Upper lobe of right lung (tissue), 1 donor: ENCODE measurements around the gene STX7. TPM values are rescaled to one million over a fixed set of nuclear protein-coding genes. Genes with fewer than 3 reads are reported as not detected.
A peak's percentile ranks its signal among the peaks of the same experiment; 100 is the strongest.

Experiments
- ATAC-seq: fragments of 200-7000 bp; cut with Tn5 transposase; one replicate; pipeline ENCODE4 v1.9.1; 2020; ENCODE audit warnings: mild to moderate bottlenecking, moderate library complexity
- DNase-seq: peaks from one replicate; pipeline ENCODE4 v3.0.0-alpha.2; 2020
- H3K27ac ChIP-seq: fragments of 200-600 bp; one replicate; pipeline ENCODE4 v1.8.0; 2022
- H3K27me3 ChIP-seq: fragments of 200-600 bp; one replicate; pipeline ENCODE4 v1.8.0; 2022; ENCODE audit warnings: mild to moderate bottlenecking
- H3K36me3 ChIP-seq: fragments of 200-600 bp; one replicate; pipeline ENCODE4 v1.8.0; 2022
- H3K4me1 ChIP-seq: fragments of 200-600 bp; one replicate; pipeline ENCODE4 v1.8.0; 2022
- H3K4me3 ChIP-seq: fragments of 200-600 bp; one replicate; pipeline ENCODE4 v1.8.0; 2022; ENCODE audit warnings: mild to moderate bottlenecking
- H3K9me3 ChIP-seq: fragments of 200-600 bp; one replicate; pipeline ENCODE4 v1.8.0; 2022
- intact Hi-C: fragments of 100-400 bp; cut with DNase I; formaldehyde crosslinking; loops from one replicate; pipeline ENCODE4 v1.11.0; 2022
- total RNA-seq: library from RNA; stranded (reverse); fragmentation: NEBNext Ultra II Directional; extraction: Animal tissue kit (Norgen Biotek cat#: 25700); gene quantifications from one replicate; pipeline ENCODE4 v1.2.1, GENCODE V29; 2021
- TF ChIP-seq, protein P1 (sequence below): fragments of 200-600 bp; IDR thresholded peaks from one replicate; pipeline ENCODE4 v1.8.0; 2022; ENCODE audit warnings: antibody characterized with exemption
- donor health status: DM: no; HTN: yes; CAD: no; lungs with severe emphysema.

The STX7 gene
- total RNA-seq, 1 donor from 2014 or later, result 89.1 TPM

DNA sequence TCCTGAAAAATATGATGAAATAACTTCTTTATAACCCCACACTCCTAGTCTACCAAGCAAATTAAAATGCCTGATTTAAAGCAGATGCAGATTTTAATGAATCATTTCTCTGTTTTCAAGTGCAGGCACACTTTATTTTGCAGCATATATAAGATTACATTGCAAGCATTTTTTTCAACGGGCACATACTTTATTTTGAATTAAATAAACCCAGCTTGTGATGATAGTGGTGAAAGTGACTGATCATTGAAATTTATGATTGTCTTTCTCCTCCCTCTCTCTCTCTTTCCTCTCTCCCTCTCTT, 99.5 kb downstream of the STX7 start:
- TF ChIP-seq, protein P1, sequence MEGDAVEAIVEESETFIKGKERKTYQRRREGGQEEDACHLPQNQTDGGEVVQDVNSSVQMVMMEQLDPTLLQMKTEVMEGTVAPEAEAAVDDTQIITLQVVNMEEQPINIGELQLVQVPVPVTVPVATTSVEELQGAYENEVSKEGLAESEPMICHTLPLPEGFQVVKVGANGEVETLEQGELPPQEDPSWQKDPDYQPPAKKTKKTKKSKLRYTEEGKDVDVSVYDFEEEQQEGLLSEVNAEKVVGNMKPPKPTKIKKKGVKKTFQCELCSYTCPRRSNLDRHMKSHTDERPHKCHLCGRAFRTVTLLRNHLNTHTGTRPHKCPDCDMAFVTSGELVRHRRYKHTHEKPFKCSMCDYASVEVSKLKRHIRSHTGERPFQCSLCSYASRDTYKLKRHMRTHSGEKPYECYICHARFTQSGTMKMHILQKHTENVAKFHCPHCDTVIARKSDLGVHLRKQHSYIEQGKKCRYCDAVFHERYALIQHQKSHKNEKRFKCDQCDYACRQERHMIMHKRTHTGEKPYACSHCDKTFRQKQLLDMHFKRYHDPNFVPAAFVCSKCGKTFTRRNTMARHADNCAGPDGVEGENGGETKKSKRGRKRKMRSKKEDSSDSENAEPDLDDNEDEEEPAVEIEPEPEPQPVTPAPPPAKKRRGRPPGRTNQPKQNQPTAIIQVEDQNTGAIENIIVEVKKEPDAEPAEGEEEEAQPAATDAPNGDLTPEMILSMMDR, result no peak
- no peaks in the 10 kb centered on the region for H3K9me3 ChIP-seq
- H3K4me3 ChIP-seq, result no peak overlapping the region
- ATAC-seq (no peak), DNase-seq (no peak)
- intact Hi-C loops, result no loop called here
- no peak overlapping the region for H3K27ac ChIP-seq
- no peaks in the 10 kb centered on the region for H3K36me3 ChIP-seq
- H3K4me1 ChIP-seq, result no peaks in the 10 kb centered on the region
- H3K27me3 ChIP-seq, result no peaks in the 10 kb centered on the region

DNA sequence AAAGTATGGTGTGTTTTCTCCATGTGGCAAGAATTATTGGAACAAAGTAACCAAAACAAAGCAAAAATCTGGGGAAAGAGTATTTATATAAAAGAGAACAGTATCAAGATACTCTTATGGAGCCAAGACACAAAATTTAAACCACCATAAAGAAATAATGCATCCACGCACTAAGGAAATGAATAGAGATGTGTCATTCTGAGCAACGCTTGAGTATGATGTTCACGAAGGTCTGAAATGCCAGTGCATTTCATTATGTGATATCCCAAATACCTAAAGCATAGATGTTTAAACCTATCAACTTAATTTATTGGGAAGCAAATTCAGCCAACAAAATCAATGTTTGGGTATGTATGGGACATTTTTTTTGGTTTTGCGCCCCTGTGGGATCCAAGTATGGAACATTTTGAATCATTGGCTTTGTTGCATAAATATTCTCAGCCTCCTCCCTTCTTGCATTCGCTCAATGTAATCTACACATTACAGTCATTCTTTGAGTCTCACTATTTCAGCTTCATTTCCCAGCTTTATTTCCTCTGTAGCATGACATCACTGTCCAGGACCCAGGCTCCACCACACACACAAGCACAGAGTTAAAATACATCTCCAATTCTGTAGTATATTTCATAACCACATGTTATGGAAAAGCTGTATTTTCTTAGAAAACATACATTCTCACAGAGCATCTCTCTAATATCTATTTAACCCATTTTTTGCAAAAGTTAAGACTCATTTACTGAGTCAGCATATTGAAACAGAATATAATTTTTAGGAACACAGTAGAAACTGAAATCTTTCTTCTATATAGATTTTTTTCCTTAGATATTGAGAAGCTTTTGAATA, 100.0 kb downstream of the STX7 start:
- no peak for DNase-seq
- no peak overlapping the region for H3K27ac ChIP-seq
- H3K36me3 ChIP-seq, result no peaks in the 10 kb centered on the region
- no peaks in the 10 kb centered on the region for H3K27me3 ChIP-seq
- ATAC-seq, result no peak
- TF ChIP-seq, protein P1, result no peak
- H3K9me3 ChIP-seq, result no peaks in the 10 kb centered on the region
- intact Hi-C loops, result no loop called here
- H3K4me3 ChIP-seq, result no peak overlapping the region
- no peaks in the 10 kb centered on the region for H3K4me1 ChIP-seq

DNA sequence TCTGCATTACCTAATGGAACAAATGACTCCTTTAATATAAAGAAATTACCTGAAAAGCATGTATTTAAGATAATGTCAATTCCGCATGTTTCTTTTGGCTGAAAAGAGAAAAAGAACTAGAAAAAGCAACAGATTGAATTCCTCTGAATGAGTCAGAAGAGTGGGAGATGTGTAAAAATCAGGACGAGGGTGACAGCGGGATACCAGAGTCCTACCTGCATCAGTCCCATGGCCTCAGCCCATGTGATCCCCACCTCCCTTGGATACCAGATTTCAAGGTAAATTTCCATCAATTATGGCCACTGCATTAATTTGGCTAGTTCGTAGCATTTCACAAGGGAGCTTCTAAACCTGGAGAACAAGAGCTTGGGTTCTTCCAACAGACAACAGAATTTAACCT, 101.6 kb downstream of the STX7 start:
- no peaks in the 10 kb centered on the region for H3K9me3 ChIP-seq
- H3K4me3 ChIP-seq, result no peak overlapping the region
- H3K4me1 ChIP-seq, result no peaks in the 10 kb centered on the region
- ATAC-seq (no peak), DNase-seq (no peak)
- no peak overlapping the region for H3K27ac ChIP-seq
- no peaks in the 10 kb centered on the region for H3K36me3 ChIP-seq
- TF ChIP-seq, protein P1, result no peak
- no peaks in the 10 kb centered on the region for H3K27me3 ChIP-seq
- intact Hi-C loops, result no loop called here

DNA sequence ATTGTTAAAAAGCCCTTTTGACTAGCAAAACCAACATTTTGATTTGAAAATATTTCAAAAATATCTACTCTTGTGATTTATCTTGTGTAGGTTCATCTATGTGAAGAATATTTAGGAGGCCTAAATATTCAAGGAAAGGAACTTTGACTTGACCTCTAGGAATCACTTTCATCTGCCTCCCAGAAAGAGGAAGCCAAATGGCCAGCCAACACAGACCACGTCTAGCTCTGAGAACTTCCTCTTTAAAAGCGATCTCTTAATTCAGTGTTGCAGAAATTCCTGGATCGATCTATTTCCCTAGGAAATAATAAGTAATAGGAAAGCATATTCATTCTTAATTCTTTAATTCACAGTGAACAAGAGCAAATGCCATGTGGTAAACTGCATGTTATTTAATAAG, 102.1 kb downstream of the STX7 start:
- DNase-seq, result no peak
- Histone ChIP-seq H3K36me3 (no peaks in the 10 kb centered on the region), H3K27ac (no peak overlapping the region), H3K4me1 (no peaks in the 10 kb centered on the region), H3K4me3 (no peak overlapping the region), H3K9me3 (no peaks in the 10 kb centered on the region), H3K27me3 (no peaks in the 10 kb centered on the region)
- intact Hi-C loops, result no loop called here
- TF ChIP-seq, protein P1, result no peak
- peak; percentile 56 for ATAC-seq

DNA sequence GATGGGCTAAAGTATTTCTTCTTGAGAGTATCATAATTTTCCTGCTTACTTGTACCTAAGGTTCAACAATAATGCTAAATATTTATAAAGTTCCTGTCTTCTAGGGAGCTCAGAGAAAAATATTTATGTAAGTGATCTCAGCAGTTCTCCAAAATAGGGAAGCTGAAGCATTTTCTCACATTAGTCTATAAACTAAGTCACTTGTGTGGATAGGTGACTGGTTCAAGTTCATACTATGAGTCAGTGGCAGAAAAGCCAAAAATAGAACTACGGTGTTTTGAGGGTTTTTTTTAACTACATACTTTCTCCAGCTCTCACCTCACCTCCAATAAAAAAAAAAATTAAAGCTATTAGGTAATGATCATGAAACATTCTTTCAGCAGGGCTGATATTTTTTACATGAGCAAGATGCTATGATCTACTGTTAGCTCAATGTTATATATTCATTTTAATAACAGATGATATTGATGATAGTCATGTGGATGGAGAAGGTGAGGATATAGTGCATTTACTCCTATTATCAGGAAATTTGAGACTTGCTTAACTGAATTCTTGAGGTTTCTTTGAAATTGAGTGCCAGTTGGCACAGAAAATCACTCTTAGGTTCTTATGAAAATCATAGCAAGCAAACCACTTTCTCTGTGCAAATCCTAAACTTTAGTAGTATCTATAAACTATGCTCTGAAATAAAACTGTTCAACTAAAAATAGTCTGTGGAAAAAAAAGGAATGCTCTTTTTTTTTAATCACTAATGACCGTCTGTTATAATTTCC, 107.6 kb downstream of the STX7 start:
- no peaks in the 10 kb centered on the region for H3K4me1 ChIP-seq
- no peak overlapping the region for H3K27ac ChIP-seq
- H3K4me3 ChIP-seq, result no peak overlapping the region
- TF ChIP-seq, protein P1, result no peak
- H3K9me3 ChIP-seq, result no peaks in the 10 kb centered on the region
- intact Hi-C loops, result no loop called here
- H3K27me3 ChIP-seq, result peaks cover 18% of the 10 kb centered on the region
- ATAC-seq (no peak), DNase-seq (no peak)
- H3K36me3 ChIP-seq, result no peaks in the 10 kb centered on the region
